GM18873 (cell line): Measurements from ENCODE around the gene DOLK.

Experiments used
- ATAC-seq: cut with Tn5 transposase; IDR thresholded peaks from one replicate; pipeline ENCODE4 v1.9.1; 2021; ENCODE audit warnings: mild to moderate bottlenecking, moderate library complexity, moderate number of reproducible peaks; ENCODE audit not compliant: unreplicated experiment, low FRiP score

Gene DOLK

DNA sequence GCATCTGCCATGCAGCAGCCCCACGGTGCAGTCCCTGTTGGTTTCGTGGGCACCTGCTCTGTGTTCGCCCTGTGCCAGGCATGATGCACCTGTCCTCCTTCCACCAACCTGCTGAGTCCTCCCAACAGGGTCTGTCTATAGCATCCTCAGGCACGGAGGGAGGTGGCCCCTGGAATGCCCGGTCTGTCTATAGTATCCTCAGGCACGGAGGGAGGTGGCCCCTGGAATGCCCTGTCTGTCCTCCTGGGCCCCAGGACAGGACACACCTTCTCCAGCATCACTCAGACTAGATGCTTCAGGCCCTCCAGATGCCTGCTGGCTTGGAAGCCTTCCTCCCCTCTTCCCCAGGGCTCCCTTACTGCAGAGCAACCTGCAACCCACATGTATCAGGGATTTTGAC lies 36.5 kb downstream of the DOLK start:
- no peak for ATAC-seq

DNA sequence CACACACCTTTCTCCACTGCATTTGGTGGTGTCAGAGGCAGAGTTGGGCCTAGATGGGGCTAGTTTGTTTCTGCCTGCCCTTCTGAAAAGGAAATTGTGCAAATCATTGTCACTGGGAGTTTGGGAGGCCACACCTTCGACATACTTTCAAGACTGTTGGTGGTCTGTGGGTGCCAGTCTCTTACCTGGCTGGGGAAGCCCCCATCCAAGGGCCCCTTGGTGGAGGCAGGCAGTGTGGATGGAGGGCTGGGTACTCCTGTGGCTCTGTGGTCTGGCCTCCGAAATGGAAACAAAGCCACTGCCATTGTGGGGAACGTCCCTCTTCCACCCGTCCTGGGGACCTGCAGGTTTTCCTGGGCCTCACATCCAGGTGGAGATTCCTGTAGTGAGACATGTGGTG lies 37.5 kb downstream of the DOLK start:
- no peak for ATAC-seq

DNA sequence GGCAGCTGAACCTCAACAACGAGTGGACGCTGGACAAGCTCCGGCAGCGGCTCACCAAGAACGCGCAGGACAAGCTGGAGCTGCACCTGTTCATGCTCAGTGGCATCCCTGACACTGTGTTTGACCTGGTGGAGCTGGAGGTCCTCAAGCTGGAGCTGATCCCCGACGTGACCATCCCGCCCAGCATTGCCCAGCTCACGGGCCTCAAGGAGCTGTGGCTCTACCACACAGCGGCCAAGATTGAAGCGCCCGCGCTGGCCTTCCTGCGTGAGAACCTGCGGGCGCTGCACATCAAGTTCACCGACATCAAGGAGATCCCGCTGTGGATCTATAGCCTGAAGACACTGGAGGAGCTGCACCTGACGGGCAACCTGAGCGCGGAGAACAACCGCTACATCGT lies 39.0 kb downstream of the DOLK start:
- no peak for ATAC-seq

DNA sequence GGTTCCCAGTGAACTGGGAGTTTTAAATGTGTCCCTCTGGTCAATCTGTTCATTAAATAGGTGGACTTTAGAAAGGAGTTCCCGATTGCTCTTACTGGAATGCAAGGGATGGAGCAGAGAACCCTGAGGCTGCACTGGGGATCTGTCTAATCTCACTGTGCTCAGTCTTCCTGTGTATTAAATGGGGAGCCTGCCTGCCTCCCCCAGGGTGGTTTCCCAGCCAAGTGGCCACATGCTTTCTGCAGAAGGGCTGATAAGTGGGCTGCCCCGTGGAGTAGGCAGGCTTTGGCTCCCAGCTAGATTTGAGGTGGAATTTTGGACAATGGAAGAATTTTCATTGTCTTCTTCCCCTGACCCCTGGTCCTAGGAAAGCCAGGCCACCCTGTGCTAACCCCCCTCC lies 40.7 kb downstream of the DOLK start:
- no peak for ATAC-seq

GRCh38 chr9:128905964-128906363 lies 41.4 kb downstream of the DOLK start:
- ATAC-seq, result no peak

GRCh38 chr9:128903871-128904620 lies 43.4 kb downstream of the DOLK start:
- no peak for ATAC-seq

DNA sequence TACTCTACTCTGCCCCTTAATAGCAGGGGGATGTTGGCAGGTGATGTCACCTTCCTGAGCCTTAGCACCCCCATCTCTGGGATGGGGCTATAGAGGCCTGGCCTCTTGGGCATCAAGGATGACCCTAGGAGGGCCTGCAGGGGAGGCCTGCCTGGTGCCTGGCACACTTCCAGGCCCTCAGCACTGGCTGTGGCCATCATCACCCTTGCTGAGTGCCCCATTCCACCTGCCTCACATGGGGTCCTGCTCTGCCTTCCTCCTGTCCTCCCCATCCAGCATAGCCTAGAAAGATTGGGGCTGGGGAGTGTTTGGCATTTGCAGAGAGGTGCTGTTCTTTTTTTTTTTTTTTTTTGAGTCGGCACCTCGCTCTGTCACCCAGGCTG lies 44.3 kb downstream of the DOLK start:
- ATAC-seq, result no peak

DNA sequence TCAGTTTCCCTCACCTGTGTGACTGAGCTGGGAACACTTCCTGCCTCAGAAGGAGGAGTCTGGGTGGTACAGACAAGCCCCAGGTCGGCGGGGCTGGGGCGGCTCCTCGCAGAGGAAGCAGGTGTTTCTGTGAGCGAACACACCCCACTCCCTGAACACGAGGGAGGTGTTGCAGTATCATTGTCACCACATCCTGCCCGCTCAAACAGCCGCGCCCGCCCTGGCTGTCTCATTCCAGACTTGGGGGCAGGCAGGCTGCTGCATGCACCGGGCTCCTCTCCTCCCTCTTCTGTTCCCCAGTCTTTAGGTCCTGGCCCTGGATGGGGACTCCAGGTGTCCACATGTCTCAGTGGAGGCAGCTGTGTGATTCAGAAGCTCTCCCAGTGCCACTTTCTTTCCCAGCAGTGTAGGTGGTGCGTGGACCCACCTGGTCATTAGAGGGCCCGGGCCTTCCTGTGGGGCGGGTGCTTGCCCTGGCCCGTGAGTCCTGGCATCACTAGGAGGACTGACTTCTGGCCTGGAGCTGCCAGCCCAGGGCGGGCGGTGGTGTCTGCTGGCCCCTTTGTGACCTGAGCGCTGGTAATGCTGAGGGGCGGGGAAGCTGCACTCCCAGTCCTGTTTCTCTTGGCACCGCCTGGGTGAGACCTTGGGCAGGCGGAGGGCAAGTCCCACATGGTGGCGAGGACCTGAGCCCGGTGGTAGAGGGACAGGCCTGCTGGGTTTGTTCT lies 44.9 kb downstream of the DOLK start:
- ATAC-seq, result peak; percentile 81

- no peak for ATAC-seq
Observed at GRCh38 chr9:128901822-128902221, 45.6 kb downstream of the DOLK start.

DNA sequence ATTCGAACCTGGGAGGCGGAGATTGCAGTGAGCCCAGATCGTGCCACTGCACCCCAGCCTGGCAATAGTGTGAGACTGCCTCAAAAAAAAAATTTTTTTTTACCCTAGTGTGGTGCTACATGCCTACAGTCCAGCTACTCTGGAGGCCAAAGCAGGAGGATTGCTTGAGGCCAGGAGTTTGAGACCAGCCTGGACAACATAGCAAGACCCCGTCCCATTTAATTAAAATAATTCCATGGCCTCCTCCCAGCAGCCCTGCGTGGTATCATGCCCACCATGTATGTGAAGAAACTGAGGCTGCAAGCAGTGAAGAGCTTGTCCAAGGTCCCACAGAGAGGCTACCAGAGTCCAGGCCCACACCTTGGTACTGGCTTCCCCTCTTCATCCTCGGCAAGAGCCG lies 46.0 kb downstream of the DOLK start:
- no peak for ATAC-seq

DNA sequence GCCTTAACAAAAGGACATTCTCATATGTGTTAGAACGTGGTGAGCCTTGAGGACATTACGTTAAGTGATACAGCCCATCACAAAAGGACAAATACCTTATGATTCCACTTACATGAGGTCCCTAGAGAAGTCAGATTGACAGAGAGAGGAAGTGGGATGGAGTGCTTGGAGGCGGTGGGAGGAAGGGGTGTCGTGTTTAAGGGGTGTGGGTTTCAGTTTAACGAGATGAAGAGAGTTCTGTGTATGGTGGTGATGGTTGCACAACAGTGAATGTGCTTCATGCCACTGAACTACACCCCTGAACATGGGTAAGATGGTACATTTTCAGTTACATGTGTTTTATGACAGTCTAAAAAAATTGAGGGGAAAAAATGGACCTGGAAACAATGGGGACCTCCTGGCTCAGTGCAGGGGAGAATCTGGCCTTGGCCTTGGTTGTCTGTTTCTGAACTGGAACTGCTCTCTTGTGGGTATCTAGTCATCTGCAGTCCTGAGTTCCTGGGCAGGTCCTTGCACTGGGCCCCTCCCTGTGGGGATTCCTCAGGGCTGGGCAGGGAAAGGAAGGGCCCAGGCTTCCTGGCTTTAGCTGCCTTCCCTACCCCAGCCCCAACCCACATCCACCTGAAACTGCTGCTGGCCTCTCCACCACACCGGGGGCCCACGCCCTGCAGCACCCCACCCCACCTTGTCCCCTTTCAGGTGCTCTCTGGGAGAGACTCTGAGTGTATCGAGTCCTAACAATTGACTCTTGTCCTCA lies 47.7 kb downstream of the DOLK start:
- no peak for ATAC-seq

GRCh38 chr9:128898845-128899565 lies 48.4 kb downstream of the DOLK start:
- no peak for ATAC-seq

GRCh38 chr9:128898382-128898781 lies 49.0 kb downstream of the DOLK start:
- ATAC-seq, result no peak

DNA sequence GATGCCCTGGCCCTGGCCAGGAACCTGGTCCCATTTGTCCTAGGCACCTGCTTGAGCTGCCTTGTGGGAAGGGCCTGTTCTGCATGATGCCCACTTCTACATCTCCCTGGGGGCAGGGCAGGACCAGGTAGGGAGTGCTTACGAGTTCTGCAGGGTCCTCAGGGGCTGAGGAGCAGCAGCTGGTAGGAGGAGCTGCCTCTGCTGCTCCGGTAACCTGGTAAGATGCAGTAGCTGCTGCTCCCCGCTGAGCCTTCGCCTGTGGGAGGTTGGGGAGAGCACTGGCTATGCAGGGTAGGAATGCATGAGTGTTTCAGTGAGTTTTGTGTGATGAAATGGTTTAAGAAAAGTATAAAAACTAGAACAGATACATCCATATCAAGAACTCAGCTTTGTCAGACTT lies 51.8 kb downstream of the DOLK start:
- no peak for ATAC-seq
